Measurements from ENCODE around the gene PREX1. TPM values are rescaled to one million over a fixed set of nuclear protein-coding genes. Genes with fewer than 3 reads are reported as not detected.

The PREX1 gene
- total and polyA plus RNA-seq, 2 donors from 2014 or later: 8.5 to 38.2 TPM

DNA sequence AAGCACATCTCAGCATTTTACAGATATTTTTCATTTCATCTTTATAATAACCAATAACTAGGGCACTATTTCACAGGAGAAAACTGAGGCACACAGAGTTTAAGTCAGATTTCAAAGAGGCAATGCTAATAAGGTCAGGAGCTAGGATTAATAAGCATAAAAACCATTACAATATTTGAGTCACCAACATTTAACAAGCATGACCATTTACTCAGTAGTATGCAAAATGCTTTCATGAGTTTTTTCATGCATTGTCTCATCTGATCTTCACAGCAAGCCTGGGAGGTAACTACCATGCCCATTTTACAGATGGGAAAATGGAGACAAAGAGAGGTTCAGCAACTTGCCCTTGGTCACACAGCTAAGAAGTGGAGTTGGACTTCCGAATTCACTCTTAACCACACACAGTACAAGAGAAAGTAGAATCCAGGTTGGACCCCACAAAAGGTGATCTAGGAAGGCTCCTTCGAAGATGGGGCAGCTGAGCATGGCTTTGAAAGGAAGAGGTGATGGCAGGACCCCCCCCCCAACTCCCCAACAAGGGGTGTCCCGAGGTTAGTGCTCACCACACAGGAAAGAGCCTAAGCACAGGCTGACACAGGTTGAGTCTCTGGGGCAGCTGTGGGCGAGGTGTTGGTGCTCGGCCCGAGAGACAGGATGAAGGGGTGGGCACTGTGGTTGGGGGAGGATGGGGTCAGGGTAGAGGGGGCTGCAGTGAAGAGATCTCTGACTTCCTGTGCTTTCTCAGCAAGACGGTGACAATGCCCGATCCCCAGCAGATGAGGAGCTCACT is 108.8 kb downstream of the PREX1 start:
- no peaks in the 10 kb centered on the region for H3K27me3 ChIP-seq (ENCODE audit: control insufficient read depth, insufficient read depth, low read length)
- peaks cover 0 to 18% (median 1%) of the 10 kb centered on the region in 3 donors for H3K4me1 ChIP-seq (ENCODE audit: control insufficient read depth in 2 of 3, insufficient read depth in 2 of 3, low read depth in 1 of 3, low read length in 3 of 3)
- FAIRE-seq: no peak
- no peaks in the 10 kb centered on the region for H3K9me3 ChIP-seq (ENCODE audit: control insufficient read depth in 2 of 3, insufficient read depth in 1 of 3, low read length in 3 of 3)
- no peak overlapping the region for H3K4me3 ChIP-seq (ENCODE audit: low read length in 3 of 3)
- intact Hi-C loops (cut with DNase I): no loop called here
- no peak for TF ChIP-seq CTCF (IDR thresholded peaks at IDR 0.05; ENCODE audit: borderline replicate concordance, extremely low read depth, insufficient read depth)
- H3K27ac ChIP-seq (ENCODE audit: low read depth in 2 of 2, low read length in 2 of 2): no peak overlapping the region
- H3K9ac ChIP-seq (ENCODE audit: low read length in 3 of 3): no peak overlapping the region
- DNase-seq: no peak
- H3K36me3 ChIP-seq (ENCODE audit: control insufficient read depth in 2 of 3, insufficient read depth in 3 of 3, low read length in 3 of 3): no peaks in the 10 kb centered on the region

DNA sequence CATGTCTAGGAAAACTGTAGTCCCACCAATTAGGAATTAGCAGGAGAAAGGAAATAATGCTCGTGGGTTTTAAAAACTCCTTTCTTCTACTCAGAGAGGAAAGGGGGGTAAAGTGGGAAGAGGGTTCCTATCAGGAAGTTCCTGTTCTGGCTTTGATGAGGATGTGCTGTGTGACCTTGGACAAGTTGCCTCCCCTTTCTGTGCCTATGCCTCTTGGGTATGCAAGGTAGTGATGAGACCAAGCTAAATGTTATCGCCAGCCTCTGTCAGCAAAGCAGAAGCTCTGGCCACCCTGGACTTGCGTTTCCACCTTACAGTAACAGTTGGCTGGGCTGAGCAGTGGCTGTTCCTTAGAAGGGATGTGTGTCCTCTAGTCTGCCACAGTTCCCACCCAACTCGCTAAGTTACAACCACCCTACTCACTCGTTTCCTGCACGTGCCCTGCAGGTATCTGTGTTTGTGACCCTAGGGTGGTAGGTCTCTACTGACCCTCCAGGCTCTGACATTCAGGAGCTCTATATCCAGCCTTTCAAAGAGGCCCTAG is 110.0 kb downstream of the PREX1 start:
- Histone ChIP-seq H3K4me3 (ENCODE audit: low read length in 3 of 3) (no peak overlapping the region), H3K27ac (ENCODE audit: low read depth in 2 of 2, low read length in 2 of 2) (no peak overlapping the region), H3K9ac (ENCODE audit: low read length in 3 of 3) (no peak overlapping the region), H3K9me3 (ENCODE audit: control insufficient read depth in 2 of 3, insufficient read depth in 1 of 3, low read length in 3 of 3) (no peaks in the 10 kb centered on the region), H3K36me3 (ENCODE audit: control insufficient read depth in 2 of 3, insufficient read depth in 3 of 3, low read length in 3 of 3) (no peaks in the 10 kb centered on the region), H3K27me3 (ENCODE audit: control insufficient read depth, insufficient read depth, low read length) (no peaks in the 10 kb centered on the region), H3K4me1 (ENCODE audit: control insufficient read depth in 2 of 3, insufficient read depth in 2 of 3, low read depth in 1 of 3, low read length in 3 of 3) (peaks cover 0 to 14% (median 0%) of the 10 kb centered on the region in 3 donors)
- DNase-seq: no peak
- TF ChIP-seq CTCF (IDR thresholded peaks at IDR 0.05; ENCODE audit: borderline replicate concordance, extremely low read depth, insufficient read depth): no peak
- intact Hi-C loops (cut with DNase I): no loop called here
- FAIRE-seq: no peak

GRCh38 chr20:48717095-48717672 is 110.6 kb downstream of the PREX1 start:
- Histone ChIP-seq H3K36me3 (ENCODE audit: control insufficient read depth in 2 of 3, insufficient read depth in 3 of 3, low read length in 3 of 3) (no peaks in the 10 kb centered on the region), H3K9me3 (ENCODE audit: control insufficient read depth in 2 of 3, insufficient read depth in 1 of 3, low read length in 3 of 3) (no peaks in the 10 kb centered on the region), H3K27ac (ENCODE audit: low read depth in 2 of 2, low read length in 2 of 2) (no peak overlapping the region), H3K4me1 (ENCODE audit: control insufficient read depth in 2 of 3, insufficient read depth in 2 of 3, low read depth in 1 of 3, low read length in 3 of 3) (peaks cover 0 to 11% (median 0%) of the 10 kb centered on the region in 3 donors), H3K4me3 (ENCODE audit: low read length in 3 of 3) (no peak overlapping the region), H3K9ac (ENCODE audit: low read length in 3 of 3) (no peak overlapping the region), H3K27me3 (ENCODE audit: control insufficient read depth, insufficient read depth, low read length) (no peaks in the 10 kb centered on the region)
- intact Hi-C loops (cut with DNase I): no loop called here
- no peak for TF ChIP-seq CTCF (IDR thresholded peaks at IDR 0.05; ENCODE audit: borderline replicate concordance, extremely low read depth, insufficient read depth)
- FAIRE-seq: no peak
- no peak for DNase-seq

Data from kidney (tissue), 14 donors.